HG02571 (cell line): ENCODE measurements around the gene GRWD1.

Experiments
- ATAC-seq: cut with Tn5 transposase; IDR thresholded peaks from one replicate; pipeline ENCODE4 v1.9.1; 2021; ENCODE audit warnings: mild to moderate bottlenecking, moderate library complexity; ENCODE audit not compliant: unreplicated experiment

GRWD1 gene

DNA sequence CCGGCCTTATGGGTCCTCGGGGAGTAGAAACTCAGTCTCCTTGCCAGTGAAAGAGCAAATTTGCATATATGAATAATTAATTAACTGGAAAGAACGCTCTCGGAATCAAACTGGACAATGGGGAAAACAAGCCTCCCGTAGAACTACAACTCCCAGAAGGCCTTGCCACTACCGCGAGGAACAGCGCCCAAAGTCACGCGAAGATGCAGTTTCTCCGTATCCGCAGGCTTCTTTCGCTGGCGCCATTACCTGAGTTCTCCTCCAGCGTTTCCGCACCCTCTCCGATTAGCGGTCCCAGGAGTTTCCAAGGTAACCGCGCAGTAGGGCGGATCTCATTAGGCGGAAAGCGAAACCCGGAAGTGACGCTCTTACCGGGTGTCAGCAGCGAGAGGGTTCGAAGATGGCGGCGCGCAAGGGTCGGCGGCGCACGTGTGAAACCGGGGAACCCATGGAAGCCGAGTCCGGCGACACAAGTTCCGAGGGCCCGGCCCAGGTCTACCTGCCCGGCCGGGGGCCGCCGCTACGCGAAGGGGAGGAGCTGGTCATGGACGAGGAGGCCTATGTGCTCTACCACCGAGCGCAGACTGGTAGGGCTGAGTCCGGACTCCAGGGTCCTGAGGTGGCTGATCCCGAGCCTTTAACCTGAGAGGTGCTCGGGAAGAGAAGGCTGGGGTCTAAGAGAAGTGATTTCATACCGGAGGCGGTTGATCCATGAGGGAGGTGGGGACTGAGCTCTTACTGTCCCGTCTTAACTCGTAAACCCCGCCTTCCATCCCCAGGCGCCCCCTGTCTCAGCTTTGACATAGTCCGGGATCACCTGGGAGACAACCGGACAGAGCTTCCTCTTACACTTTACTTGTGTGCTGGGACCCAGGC is at the start of gene GRWD1:
Gene GRWD1, plus strand, starts transcription at position 378 of the 876 bp plus-strand sequence. Its CDS starts 23 bp downstream, at position 401.
- ATAC-seq, result peak; percentile 79

DNA sequence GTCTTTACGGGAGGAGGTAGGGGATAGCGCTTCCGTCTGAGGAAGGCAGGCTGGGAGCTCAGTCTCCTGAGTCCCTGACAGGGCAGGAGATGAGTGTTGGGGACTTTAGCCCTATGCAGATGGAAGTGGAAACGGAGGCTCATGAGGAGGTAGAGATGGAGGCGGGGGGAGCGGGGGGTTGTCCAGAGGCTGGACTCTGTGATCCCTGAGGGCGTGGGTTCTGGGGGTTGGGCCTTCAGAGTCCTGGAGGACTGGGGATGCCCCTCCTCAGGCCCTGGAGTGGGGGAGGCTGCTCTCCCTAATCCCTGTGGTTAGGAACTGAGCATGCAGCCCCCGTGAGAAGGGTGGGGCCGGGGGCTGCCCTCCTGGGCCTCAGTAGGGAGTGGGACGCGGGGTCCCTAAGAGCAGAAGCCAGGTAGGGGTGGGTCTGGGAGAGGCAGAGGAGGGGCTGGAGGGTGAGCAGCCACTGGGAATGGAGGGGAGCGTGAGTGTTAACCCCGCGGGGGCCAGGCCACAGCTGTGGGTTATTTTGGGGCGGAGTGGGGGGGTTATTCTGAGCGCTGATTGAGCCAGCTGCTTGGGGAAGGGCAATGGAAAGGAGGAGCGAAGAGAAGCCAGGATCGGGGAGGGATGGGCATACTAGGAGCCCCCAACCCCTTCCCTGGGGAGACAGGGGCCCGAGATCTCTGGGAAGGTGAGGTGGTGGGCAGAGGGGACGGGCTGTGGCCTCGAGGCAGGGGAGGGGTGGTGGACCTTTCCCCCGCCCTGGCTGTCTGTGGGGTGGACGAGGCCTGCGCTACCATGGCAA is 49.6 kb upstream of the GRWD1 start:
- no peak for ATAC-seq

DNA sequence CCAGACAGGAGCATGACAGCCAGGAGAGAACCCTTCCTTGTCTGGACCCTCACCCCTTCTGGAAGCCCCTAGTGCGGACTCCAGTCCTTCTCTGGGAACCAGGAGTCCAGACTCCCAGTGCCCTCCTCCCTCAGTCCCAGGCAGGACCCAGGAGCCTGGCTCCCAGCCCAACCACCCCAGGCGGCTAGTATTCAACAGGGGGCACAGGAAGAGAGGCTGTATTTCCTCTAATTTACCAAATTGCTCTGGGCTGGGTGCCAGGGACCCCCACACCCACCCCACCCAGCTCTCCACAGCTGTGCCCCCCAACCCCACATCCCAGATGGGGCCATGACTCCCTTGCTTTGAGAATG is 49.0 kb upstream of the GRWD1 start:
- ATAC-seq, result no peak

DNA sequence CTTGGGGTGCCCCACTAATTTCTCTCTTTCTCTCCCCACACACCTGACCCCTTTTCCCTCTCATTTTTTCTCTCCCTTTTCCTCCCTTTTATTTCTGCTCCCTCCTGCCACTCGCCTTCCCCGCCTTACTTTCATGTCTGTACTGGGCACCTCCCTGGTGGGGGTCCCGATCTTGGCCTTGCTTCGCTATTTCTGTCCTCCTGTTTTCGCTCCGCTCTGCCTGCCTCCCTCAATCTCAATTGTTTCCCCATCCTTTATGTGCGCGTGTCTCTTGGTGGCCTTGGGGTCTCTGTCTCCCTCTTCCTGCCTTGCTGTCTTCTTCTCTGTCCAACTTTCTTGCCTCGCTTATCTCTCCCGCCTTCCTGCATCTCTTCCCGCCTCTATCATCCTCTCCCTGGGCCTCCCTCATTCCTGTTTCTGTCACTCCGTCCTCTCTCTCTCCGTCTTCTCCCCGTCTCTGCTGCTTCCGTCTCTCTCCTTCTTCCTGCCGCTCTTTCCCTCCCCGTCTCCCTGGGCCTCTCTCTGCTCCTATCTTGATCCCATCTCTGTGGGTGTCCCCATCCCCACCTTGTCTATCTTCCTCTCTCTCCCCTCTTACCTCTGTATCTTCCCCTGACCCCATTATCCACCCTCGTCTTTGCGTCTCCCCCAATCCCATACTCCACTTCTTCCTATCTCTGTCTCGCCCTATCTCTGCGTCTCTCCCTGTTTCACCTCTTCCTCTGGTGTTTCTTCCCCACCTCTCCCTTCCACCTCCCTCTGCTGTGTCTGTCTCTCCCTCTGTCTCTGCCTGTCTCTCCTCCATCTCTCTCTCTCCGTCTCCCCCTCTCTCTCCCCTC is 48.3 kb upstream of the GRWD1 start:
- no peak for ATAC-seq

DNA sequence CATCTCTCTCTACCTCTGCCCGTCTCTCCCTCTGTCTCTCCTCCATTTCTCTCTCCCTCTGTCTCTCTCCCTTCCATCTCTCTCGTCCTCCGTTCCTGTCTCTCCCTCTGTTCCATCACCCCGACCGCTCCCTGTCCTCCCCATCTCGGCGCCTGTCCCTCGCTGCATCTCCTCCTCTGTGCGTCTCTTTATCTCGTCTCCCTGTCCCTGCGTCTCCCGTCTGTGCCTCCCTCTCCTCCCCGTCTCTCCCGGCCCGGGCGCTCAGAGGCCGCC is 47.7 kb upstream of the GRWD1 start:
- no peak for ATAC-seq

DNA sequence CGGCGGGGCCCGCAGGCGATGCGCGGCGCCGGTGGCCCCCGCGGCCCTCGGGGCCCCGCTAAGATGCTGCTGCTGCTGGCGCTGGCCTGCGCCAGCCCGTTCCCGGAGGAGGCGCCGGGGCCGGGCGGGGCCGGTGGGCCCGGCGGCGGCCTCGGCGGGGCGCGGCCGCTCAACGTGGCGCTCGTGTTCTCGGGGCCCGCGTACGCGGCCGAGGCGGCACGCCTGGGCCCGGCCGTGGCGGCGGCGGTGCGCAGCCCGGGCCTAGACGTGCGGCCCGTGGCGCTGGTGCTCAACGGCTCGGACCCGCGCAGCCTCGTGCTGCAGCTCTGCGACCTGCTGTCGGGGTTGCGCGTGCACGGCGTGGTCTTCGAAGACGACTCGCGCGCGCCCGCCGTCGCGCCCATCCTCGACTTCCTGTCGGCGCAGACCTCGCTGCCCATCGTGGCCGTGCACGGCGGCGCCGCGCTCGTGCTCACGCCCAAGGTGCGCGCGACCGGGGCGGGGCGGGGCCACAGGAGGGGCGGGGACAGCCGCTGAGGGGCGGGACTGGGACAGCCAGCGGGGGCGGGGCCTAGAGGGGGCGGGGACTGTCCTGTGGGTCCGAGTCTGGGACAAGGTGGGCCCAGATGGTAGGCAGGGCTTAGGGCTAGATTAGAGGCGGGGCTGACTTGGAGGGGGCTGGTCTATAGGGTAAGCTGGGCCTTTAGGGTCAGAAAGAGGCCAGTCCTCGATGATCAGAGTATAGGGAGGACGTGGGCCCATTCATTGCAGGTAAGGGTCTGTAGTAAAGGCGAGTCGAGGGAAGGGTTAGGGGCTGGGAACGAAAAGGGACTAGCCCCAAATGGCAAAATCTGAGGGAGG is 47.2 kb upstream of the GRWD1 start:
- ATAC-seq, result peak; percentile 41

DNA sequence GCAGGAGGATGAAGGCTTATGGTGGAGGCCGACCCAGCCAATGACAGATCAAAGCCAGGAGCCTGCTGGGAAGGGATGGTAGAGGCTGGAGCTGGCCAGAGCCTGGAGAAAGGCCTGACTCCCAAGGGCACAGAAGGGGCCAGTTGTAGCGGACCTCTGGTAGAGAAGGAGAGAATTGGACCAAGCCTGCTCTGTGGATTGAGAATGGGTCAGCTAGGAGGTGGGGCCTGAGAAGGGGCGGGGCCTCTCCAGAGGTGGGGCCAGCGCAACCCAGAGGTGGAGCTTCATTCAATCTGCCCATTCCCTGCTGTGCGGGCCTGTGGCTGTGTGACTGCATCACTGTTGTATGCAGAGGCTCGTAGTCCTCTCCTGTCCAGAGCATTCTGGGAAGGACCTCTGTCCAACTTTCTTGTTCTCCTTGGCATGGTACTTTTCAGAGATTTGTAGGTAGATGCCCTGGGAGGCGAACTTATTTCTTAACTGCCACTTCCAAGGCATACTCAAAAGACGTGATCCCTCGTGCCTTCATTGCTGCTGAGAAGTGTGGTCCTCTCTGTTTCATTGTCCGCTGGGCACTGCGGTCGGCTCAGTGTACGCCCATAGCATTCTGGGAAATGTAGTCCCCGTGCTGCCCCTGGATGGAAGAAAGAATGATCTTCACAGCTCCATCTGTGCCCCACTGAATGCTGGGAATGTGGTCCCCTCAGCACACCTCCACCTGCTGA is 45.6 kb upstream of the GRWD1 start:
- ATAC-seq, result no peak

DNA sequence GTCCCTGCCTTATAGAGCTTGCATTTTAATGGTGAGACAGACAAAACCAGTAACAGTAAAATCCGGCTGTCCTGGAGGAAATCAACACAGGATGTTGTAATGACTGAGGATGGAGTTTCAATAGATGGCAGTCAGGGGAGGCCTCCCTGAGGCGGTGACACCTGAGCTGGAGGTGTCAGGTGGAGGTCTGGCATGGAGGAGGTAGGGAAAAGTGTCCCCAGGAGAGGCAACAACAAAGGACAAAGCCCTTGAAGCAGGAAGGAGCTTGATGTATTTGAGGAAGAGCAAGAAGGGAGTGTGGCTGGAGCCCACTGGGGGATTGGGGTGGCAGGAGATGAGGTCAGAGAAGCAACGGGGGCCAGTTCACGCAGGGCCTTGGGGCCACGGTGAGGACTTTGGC is 44.5 kb upstream of the GRWD1 start:
- no peak for ATAC-seq

DNA sequence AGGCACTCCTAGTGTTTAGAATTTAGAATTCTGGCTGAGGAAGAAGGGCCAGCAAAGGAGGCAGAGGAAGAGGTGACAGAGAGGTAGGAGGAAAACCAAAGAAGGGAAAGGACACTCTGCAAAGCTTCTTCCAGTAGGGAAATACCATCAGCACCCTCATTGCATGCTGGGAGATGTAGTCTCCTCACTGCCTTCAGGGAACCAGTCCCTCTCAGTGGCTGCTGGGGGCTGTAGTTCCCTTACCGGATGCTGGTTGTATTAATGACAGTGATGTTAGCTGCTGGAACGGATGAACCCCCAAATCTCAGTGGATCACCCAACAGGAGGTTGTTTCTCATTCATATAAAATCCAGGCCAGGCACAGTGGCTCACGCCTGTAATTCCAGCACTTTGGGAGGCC is 42.2 kb upstream of the GRWD1 start:
- no peak for ATAC-seq

DNA sequence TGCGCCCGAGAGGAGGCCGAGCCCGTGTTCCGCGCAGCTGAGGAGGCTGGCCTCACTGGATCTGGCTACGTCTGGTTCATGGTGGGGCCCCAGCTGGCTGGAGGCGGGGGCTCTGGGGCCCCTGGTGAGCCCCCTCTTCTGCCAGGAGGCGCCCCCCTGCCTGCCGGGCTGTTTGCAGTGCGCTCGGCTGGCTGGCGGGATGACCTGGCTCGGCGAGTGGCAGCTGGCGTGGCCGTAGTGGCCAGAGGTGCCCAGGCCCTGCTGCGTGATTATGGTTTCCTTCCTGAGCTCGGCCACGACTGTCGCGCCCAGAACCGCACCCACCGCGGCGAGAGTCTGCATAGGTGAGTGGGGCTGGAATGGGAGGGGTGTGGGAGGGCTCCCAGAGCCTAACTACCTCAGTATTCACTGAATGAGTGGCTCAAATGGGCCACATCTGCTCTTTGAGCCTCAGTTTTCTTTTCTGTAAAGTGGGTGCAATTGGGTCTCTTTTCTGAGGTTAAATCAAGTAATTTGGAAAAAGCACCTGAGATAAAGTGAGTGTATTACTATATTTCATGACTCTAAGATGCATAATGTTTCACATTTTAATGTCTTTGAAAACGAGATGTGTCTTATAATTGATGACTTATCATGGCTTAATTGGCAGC is 40.6 kb upstream of the GRWD1 start:
- ATAC-seq, result no peak

DNA sequence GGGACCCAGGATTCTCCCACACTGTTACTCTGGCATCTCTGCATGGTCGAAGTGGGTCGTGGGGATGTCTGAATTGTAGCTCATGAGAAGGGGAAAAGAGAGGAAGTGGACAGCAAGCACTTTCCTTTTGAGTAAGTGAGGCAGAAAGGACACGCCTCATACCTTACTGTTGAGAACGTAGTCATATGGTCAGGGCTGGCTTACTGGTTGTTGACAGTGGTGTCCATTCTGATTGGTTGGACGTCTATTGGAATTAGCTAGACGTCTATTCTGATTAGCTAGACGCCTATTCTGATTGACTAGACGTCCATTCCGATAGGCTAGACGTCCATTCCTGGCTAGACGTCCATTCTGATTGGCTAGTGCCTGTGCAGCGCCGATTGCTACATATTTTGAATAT is 39.9 kb upstream of the GRWD1 start:
- no peak for ATAC-seq

DNA sequence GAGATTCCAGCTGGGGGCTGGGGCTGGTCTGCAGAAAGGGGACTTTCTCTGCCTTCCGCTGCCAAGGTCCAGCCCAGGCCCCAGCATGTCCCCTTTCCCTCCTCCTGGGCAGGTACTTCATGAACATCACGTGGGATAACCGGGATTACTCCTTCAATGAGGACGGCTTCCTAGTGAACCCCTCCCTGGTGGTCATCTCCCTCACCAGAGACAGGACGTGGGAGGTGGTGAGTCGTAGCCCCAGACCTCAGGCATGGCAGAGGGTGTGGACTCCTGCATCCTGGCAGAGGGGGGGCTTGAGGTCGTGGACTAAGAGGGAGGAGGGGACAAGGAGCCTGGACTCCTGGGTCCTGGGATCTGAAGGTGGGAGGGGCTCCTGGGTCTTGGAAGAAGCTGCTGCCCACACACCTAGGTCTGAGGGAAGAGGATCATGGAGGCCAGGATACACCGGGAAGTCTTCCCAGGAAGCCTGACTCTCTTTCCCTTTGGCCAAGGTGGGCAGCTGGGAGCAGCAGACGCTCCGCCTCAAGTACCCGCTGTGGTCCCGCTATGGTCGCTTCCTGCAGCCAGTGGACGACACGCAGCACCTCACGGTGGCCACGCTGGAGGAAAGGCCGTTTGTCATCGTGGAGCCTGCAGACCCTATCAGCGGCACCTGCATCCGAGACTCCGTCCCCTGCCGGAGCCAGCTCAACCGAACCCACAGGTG is 31.8 kb upstream of the GRWD1 start:
- no peak for ATAC-seq

DNA sequence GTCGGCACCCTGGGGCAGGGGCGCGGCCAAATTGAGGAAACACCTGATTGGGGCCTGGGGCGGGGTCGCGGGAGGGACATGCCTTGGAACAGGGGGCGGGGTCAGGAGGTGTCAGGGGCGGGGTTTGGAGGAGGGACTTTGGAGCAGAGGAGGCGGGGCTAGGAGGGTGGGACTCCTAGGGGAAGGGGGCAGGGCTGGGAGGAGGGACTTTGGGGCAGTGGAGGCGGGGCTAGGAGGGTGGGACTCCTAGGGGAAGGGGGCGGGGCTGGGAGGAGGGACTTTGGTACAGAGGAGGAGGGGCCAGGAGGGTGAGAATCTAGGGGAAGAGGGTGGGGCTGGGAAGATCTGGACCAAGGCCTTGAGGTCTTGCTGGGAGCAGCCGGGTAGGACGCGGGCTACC is 30.4 kb upstream of the GRWD1 start:
- no peak for ATAC-seq

DNA sequence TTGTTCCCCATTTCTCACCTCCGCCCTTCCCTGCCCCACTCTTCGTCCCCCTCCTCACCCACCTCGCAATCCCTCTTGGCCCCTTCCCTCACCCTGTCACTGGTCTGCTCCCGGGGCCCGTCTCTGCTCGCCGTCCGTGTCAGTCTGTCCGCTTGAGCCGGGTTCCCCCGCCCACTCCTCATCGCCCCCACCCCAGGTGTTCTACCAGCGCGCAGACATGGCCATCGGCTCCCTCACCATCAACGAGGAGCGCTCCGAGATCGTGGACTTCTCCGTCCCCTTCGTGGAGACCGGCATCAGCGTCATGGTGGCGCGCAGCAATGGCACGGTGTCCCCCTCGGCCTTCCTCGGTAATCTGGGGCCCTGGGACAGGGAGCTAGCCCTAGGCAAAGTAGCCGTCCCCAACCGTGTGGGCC is 30.0 kb upstream of the GRWD1 start:
- no peak for ATAC-seq

DNA sequence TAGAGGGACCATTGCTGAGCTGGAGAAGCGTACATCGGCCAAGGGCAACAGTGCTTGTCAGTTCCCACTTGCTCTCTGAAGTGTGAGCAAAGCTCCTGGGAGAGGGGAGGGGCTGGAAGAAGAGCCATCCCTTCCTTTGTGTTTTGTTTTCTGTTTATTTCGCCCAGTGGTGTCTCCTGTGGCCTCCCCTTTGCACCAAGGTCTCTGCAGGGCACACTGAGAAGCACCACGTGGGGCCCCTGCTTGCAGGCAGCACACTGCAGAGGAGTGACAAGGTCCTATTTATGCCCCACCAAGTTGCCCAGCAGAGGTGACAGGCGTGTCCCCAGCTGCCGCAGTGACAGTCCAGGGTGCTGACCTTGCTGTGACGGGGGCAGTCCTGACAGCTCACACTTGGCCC is 28.4 kb upstream of the GRWD1 start:
- no peak for ATAC-seq

DNA sequence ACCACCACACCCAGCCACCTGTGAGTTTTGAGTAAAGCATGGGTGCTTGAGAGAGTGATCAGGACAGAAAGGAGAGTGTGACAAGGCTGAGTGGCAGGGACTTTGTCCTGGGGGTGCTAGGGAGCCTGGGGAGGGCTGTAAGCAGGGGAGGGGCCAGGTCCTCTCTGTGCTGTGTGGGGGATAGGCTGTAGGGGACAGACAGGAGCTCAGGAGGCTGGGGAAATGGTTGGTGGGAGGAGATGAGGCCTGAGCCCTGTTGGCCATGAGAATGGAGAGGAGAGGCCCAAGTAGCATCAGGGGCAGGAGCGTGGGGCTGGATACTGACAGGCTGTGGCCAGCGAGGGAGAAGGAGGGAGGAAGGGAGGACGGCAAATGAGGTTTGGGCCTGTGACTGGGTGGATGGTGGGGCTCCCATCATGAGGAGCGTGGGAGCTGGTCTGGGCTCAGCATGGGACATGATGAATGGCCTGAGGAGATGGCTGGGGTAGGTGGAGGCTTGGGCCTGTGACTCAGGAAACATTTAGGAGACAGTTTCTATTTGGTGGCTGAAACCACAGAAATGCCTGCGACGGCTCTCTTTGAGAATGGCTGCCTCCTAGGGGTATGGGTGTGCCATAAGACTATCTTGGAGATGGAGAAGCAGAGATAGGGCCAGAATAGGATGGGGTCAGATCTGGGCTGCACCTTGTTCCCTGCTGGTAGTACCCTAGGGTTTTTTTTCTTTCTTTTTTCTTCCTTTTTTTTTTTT is 27.3 kb upstream of the GRWD1 start:
- ATAC-seq, result no peak

DNA sequence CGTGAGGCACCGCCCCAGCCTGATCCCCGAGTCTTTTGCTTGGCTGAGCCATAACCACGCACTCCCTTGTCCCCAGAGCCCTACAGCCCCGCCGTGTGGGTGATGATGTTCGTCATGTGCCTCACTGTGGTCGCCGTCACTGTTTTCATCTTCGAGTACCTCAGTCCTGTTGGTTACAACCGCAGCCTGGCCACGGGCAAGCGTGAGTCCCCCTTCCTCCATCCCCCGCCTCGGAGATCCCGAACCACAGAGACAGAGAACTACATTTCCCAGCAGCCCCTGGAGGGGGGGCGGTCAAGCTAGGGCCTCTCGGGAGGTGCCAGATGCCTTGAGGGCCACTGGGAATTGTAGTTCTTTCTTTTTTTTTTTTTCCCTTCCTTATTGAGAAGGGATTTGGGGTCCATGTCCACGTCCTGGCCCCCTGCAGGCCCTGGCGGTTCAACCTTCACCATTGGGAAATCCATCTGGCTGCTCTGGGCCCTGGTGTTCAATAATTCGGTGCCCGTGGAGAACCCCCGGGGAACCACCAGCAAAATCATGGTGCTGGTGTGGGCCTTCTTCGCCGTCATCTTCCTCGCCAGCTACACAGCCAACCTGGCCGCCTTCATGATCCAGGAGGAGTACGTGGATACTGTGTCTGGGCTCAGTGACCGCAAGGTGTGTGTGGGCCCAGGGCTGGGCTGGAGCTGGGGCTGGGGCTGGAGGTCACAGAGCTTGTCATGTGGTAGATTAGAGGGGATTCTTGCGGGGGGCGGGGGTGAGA is 26.4 kb upstream of the GRWD1 start:
- ATAC-seq, result peak; percentile 77
